HG03520 (cell line): Measurements from ENCODE around the gene RETREG1.
"Not testable (repeated sequence)": the region's sequence is repeated elsewhere in the genome, so short reads cannot be mapped to it uniquely, and the experiment has no call there.

Experiments
- ATAC-seq: cut with Tn5 transposase; IDR thresholded peaks from one replicate; pipeline ENCODE4 v1.9.1; 2021; ENCODE audit warnings: mild to moderate bottlenecking, moderate library complexity; ENCODE audit not compliant: unreplicated experiment

RETREG1 gene

GRCh38 chr5:16461782-16462181, 155.0 kb downstream of the RETREG1 start:
- no peak for ATAC-seq

GRCh38 chr5:16461026-16461425, 155.8 kb downstream of the RETREG1 start:
- ATAC-seq = no peak

- ATAC-seq = no peak
Measured at GRCh38 chr5:16459451-16459850, 157.3 kb downstream of the RETREG1 start.

GRCh38 chr5:16457853-16458252, 158.9 kb downstream of the RETREG1 start:
- ATAC-seq = no peak

- ATAC-seq = no peak
Measured at GRCh38 chr5:16457451-16457850, 159.3 kb downstream of the RETREG1 start.

GRCh38 chr5:16456103-16456832, 160.5 kb downstream of the RETREG1 start:
- ATAC-seq = peak; percentile 63

- no peak for ATAC-seq
Measured at GRCh38 chr5:16455668-16456067, 161.1 kb downstream of the RETREG1 start.

- no peak for ATAC-seq
Measured at GRCh38 chr5:16454686-16455085, 162.1 kb downstream of the RETREG1 start.

- ATAC-seq = no peak
Measured at GRCh38 chr5:16453609-16454008, 163.2 kb downstream of the RETREG1 start.

GRCh38 chr5:16450163-16450562, 166.6 kb downstream of the RETREG1 start:
- peak; percentile 52 for ATAC-seq

- ATAC-seq = no peak
Measured at GRCh38 chr5:16446993-16447392, 169.8 kb downstream of the RETREG1 start.

GRCh38 chr5:16437977-16438376, 178.8 kb downstream of the RETREG1 start:
- ATAC-seq = no peak

GRCh38 chr5:16436065-16436682, 180.6 kb downstream of the RETREG1 start:
- not testable (repeated sequence) for ATAC-seq

GRCh38 chr5:16431490-16431889, 185.3 kb downstream of the RETREG1 start:
- ATAC-seq = no peak

- no peak for ATAC-seq
Measured at GRCh38 chr5:16430349-16431089, 186.3 kb downstream of the RETREG1 start.

- no peak for ATAC-seq
Measured at GRCh38 chr5:16428359-16428758, 188.4 kb downstream of the RETREG1 start.

- no peak for ATAC-seq
Measured at GRCh38 chr5:16427587-16427986, 189.2 kb downstream of the RETREG1 start.
